Uterus (tissue), 4 donors: ENCODE data around the gene GPX2. TPM values are rescaled to one million over a fixed set of nuclear protein-coding genes. Genes with fewer than 3 reads are reported as not detected.

Experiments used
- DNase-seq, 2 donors: peaks; one replicate each; pipeline ENCODE4 v3.0.0-alpha.2; 2019 to 2020
- H3K27ac ChIP-seq, 2 donors: fragments of 200-600 bp; sonication (generic); 1 replicate in 1 of 2; 2 replicates in 1 of 2; pipeline ENCODE4 v1.5.1; 2016 to 2018
- H3K27me3 ChIP-seq, 2 donors: fragments of 200-600 bp; sonication (generic); one replicate each; pipeline ENCODE4 v1.5.1; 2018 to 2019; ENCODE audit warnings: control low read depth in 1 of 2
- H3K36me3 ChIP-seq, 2 donors: fragments of 200-600 bp; sonication (generic); one replicate each; pipeline ENCODE4 v1.5.1; 2019; ENCODE audit warnings: control low read depth in 1 of 2
- H3K4me1 ChIP-seq, 2 donors: fragments of 200-600 bp; sonication (generic); one replicate each; pipeline ENCODE4 v1.5.1; 2018 to 2019; ENCODE audit warnings: control low read depth in 1 of 2
- H3K4me3 ChIP-seq, 2 donors: fragments of 200-600 bp; sonication (generic); 1 replicate in 1 of 2; 2 replicates in 1 of 2; pipeline ENCODE4 v1.5.1; 2018 to 2019; ENCODE audit warnings: mild to moderate bottlenecking in 1 of 2
- H3K9me3 ChIP-seq, 2 donors: fragments of 200-600 bp; sonication (generic); one replicate each; pipeline ENCODE4 v1.5.1; 2019; ENCODE audit warnings: control low read depth in 1 of 2
- CTCF ChIP-seq, 4 experiments: fragments of 200-600 bp in 2 of 4; fragments of 450-650 bp in 2 of 4; sonication (generic) in 2 of 4; IDR thresholded peaks; one replicate each; pipeline ENCODE4 v1.5.1; 2016 to 2019; ENCODE audit warnings: antibody characterized with exemption in 4 of 4, mild to moderate bottlenecking in 2 of 4, moderate library complexity in 1 of 4
- POLR2A ChIP-seq, 2 donors: fragments of 450-650 bp; IDR thresholded peaks; one replicate each; pipeline ENCODE4 v1.6.1; 2016; ENCODE audit warnings: antibody characterized with exemption in 2 of 2, mild to moderate bottlenecking in 1 of 2, moderate library complexity in 1 of 2
- intact Hi-C: fragments of 100-400 bp; cut with DNase I; formaldehyde crosslinking; loops from one replicate; pipeline ENCODE4 v1.15.1; 2023; ENCODE audit warnings: low total_unique reads
- total RNA-seq, 4 donors: library from RNA; depleted of rRNA in 3 of 4; stranded (reverse); fragments of >200 nt in 3 of 4; gene quantifications; one replicate each; pipeline versions ENCODE4 v1.1.0 to v1.2.4, GENCODE V29; 2014 to 2023
- donor health status: DM: yes; HTN: yes; CAD: no.

GPX2 gene
- total RNA-seq, 4 donors from 2014 or later: 0.29 TPM; not detected in 3

GRCh38 chr14:64929014-64929359 is 13.6 kb downstream of the GPX2 start:
- H3K4me1 ChIP-seq: no peaks in the 10 kb centered on the region
- H3K27ac ChIP-seq: peak overlapping the region in 1 of 2 donors; percentile 9
- intact Hi-C loops: no loop called here

GRCh38 chr14:64928239-64929013 is 14.1 kb downstream of the GPX2 start:
- no peak for DNase-seq
- Histone ChIP-seq H3K4me3 (no peak overlapping the region), H3K36me3 (no peaks in the 10 kb centered on the region), H3K27me3 (no peaks in the 10 kb centered on the region), H3K9me3 (no peaks in the 10 kb centered on the region), H3K4me1 (no peaks in the 10 kb centered on the region), H3K27ac (peak overlapping the region in 1 of 2 donors; percentile 9)
- intact Hi-C loops: no loop called here
- TF ChIP-seq POLR2A (IDR thresholded peaks at IDR 0.05) (no peak), CTCF (IDR thresholded peaks at IDR 0.05) (no peak)

More at GRCh38 chr14:64929014-64929359, 13.6 kb downstream of the GPX2 start:
- DNase-seq: no peak
- Histone ChIP-seq H3K27me3 (no peaks in the 10 kb centered on the region), H3K9me3 (no peaks in the 10 kb centered on the region), H3K4me3 (no peak overlapping the region), H3K36me3 (no peaks in the 10 kb centered on the region)
- TF ChIP-seq CTCF (IDR thresholded peaks at IDR 0.05) (no peak), POLR2A (IDR thresholded peaks at IDR 0.05) (no peak)

GRCh38 chr14:64927031-64927430 is 15.5 kb downstream of the GPX2 start:
- H3K27ac ChIP-seq: no peak overlapping the region
- no peak overlapping the region for H3K4me3 ChIP-seq
- no peaks in the 10 kb centered on the region for H3K9me3 ChIP-seq
- TF ChIP-seq CTCF (IDR thresholded peaks at IDR 0.05): no peak
- no peak for TF ChIP-seq POLR2A (IDR thresholded peaks at IDR 0.05)
- no peak for DNase-seq
- H3K27me3 ChIP-seq: no peaks in the 10 kb centered on the region
- no peaks in the 10 kb centered on the region for H3K4me1 ChIP-seq
- no peaks in the 10 kb centered on the region for H3K36me3 ChIP-seq
- intact Hi-C loops: no loop called here

GRCh38 chr14:64926398-64926995 is 16.0 kb downstream of the GPX2 start:
- Histone ChIP-seq H3K9me3 (no peaks in the 10 kb centered on the region), H3K4me3 (no peak overlapping the region), H3K4me1 (no peaks in the 10 kb centered on the region), H3K27me3 (no peaks in the 10 kb centered on the region), H3K27ac (no peak overlapping the region), H3K36me3 (no peaks in the 10 kb centered on the region)
- intact Hi-C loops: no loop called here
- DNase-seq: no peak
- TF ChIP-seq POLR2A (IDR thresholded peaks at IDR 0.05) (no peak), CTCF (IDR thresholded peaks at IDR 0.05) (no peak)

GRCh38 chr14:64923015-64923414 is 19.5 kb downstream of the GPX2 start:
- H3K27me3 ChIP-seq: no peaks in the 10 kb centered on the region
- no peaks in the 10 kb centered on the region for H3K36me3 ChIP-seq
- no peaks in the 10 kb centered on the region for H3K9me3 ChIP-seq
- H3K27ac ChIP-seq: no peak overlapping the region
- H3K4me3 ChIP-seq: no peak overlapping the region
- H3K4me1 ChIP-seq: no peaks in the 10 kb centered on the region
- TF ChIP-seq CTCF (IDR thresholded peaks at IDR 0.05) (no peak), POLR2A (IDR thresholded peaks at IDR 0.05) (no peak)
- intact Hi-C loops: no loop called here
- no peak for DNase-seq
